Amygdala (tissue), 56 donors: ENCODE measurements around the gene ACSBG1.
"Not testable (repeated sequence)": the region's sequence is repeated elsewhere in the genome, so short reads cannot be mapped to it uniquely, and the experiment has no call there.

Experiments
- DNase-seq, 56 donors: peaks; one replicate each; lab custom pipeline; 2025; lab: John Stamatoyannopoulos, UW

Gene ACSBG1

DNA sequence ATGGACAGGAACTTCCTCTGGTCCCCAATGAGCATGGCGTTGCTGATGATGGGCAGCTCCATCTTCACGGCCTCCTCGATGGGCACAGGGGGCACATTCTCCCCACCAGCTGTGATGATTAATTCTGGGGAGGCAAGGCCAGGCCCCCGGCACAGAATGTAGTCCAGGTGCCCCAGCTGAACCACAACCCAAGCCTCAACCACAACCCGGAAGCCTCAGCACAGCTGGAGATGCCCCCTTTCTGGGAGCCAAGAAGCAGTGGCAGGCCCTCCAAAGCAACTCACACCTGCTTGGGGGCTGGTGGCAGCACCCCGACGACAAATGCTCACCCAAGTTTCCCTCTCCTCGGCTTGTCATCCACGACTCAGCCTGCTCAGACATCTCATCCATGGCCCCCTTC, 60.0 kb downstream of the ACSBG1 start:
- DNase-seq: no peak

DNA sequence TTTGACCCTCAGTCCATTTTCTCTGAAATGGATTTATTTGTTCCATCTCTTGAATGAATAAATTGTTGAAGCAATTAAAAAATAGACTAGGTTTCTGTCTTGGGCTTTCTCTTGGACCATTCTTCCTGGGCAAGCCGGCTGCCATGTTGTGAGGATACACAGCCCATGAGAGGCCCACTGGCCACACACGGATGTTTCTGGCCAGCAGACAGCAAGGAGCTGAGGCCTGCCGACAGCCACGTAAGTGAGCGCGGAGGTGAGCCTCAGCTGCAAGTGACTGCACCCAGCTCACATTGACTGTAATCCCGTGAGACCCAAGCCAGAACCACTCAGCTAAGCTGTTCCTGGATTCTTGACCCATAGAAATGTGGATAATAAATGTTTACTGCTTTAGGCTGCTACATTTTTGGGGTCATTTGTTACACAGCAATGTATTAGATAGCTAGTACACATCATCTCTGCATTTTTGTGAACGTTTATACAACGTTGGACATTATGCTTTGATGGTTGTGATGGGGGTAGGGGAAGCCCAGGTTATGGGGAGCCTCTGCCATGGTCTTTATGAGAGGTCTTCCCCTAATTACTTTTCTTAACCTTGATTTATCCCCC, 62.4 kb downstream of the ACSBG1 start:
- no peak for DNase-seq

DNA sequence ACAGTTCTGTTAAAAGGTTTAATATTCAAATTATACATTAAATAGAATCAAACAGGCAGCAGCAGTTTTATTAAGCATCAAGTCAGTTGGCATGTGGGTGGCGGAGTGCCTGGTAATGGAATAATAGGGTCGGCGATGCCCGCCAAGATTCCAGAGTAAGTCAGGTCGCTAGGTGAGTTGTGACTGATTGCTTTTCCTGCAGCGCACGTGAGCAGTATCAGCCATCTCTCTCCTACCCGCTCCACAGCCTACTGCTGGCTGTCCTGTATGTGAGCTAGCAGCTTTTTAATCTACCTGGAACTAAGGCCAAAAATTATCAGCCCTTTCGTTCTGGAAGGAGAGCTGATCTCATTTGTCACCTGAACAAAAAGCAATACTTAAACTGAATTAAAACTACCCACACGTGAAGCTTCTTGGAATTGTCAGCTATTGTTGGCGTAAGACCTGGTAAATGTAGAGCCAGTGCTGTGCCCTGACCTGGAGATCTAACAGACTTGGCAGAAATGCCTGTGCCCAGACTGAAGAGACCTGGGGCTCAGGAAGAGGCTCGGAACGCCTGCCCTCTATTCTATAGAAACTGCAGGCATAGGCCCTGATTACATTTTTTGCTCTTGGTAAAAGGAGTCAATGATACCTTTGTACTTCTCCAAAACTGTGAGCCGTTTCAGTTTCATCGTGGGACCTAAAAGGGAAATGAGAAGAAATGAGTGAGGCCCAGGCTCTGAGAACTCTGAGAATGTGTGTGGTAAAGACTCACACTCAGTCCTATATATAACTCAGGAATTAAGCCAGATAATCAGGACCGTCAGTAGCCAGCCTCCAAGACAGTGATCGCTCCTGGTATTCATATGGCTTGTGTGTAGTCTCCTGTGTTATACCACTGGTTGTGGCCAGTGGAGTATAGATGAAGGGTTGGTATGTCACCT, 63.3 kb downstream of the ACSBG1 start:
- DNase-seq: no peak

DNA sequence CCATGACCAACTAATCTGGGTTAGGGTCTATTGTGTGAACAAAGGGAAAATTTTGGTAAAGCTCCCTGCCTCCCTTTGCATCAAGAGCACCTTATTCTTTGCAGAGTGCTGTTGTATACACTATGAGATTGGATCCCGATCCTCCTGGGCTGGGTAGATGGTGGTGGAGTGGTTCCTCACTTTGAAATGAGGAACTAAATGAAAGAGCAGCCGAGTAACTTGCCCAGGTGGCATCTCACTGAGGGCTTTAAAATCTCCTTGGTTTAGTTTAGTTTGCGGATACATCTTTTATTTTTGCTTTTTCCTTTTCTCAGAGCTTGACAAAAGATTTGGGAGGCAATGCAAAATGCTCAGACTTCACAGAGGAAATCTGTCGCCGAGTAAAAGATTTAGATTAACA, 65.8 kb downstream of the ACSBG1 start:
- DNase-seq: no peak

DNA sequence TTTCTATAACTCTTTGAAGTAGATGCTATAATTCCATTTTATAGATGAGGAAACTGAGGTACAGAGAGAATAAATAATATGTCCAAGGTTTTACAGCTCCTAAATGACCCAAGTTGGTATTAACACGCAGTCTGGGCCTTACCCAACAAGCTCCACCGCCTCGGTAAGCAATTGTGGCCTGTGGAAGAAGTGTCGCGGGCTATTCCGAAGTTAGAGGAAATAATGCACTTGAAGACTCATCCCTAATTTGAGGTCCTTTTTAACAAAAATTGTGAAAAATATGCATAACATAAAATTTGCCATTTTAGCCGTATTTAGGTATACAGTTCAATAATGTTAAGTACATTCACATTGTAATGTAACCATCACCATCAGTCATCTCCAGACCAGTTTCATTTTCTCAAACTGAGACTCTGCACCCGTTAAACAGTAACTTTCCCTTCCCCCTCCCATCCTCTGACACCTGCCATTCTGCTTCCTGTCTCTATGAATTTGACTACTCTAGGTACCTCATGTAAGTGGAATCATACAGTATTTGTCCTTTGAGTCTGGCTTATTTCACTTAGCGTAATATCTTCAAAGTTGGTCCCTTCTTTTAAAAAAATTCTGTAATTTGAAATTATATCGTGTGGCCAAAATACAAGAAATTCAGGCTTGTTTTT, 67.0 kb downstream of the ACSBG1 start:
- DNase-seq: no peak

DNA sequence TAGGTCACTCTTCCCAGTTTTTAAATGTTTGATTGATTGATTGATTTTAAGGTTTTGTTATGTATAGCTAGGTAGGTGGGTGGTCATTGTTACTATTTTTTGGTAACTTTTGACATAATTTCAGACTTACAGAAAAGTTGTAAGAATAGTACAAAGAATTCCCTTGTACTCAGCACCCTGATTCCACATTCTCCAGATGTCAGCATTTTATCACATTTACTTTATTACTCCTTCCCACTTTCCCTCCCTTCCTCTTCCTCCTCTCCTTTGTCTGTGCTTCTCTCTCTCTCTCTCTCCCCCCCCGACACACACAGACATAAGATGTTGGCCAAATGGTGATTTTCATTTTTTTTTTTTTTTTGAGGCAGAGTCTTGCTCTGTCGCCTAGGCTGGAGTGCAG, 70.4 kb downstream of the ACSBG1 start:
- no peak for DNase-seq

DNA sequence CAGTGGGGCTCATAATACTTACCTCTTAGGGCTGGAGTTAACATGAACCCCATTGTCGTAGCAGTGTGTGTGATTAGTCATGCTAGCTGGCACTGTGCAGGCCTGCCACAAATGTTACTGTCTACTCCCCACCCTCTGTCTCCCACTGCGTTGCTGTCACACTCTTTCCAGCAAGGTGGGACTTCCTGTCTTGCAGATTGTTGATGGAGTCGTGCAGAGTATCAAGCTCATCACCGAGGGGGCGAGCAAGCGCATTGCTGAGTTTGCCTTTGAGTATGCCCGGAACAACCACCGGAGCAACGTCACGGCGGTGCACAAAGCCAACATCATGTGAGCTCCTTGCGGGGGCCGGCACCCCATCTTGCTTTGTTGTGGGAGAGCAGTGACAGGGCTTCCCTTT, 72.3 kb downstream of the ACSBG1 start:
- peak in 13 of 56 donors; percentile 6 to 46 (median 33) for DNase-seq

DNA sequence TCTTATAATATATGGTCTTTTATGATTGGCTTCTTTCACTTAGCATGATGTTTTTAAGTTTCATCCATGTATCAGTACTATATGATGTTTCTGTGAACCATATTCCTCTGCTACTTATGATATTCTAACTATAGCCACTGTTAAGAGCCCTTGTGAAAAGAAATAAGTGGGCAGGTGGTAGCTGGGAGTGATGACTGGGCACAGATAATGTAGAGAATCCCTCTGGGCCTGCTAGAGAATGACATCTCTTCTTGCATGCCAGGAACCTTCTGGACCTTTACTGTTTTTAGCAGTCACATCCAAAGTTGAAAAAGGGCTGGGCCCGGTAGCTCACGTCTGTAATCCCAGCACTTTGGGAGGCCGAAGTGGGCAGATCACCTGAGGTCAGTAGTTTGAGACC, 75.0 kb downstream of the ACSBG1 start:
- DNase-seq: no peak

DNA sequence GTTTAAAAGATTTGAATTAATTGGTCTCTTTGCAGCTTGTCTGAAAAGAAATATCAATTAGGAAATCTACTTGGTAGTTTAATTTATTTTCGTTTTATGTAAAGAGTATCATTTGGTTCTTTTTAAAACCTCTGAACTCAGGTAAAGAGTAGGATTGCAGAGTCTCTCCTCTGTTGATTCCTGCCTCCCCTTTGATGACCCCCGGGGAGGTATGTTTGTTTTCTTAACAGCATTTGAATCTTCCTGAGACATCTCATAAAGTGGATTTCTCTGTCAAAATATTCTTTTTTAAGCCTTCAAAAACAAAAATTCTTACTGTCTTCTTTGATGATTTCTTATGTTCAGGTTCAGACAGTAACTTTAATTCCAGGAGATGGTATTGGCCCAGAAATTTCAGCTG, 77.2 kb downstream of the ACSBG1 start:
- no peak for DNase-seq

DNA sequence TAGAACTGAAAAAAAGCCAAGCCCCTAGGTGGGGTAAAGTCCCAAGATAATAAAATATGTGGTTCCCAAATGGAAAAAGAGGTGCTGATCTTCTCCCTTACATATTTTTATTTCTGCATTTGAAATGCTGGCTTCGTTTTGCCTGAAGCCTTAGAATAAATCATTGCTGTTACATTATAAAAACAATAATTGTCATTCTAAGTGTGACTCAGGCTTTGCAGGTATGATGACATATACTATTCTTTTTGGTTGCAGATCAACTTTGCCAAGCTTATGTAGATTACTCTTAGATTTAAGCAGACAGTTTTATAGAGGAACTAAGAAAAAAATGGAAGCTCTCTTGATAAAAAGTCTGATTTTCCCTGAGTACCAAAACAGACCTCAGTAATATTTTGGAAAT, 77.7 kb downstream of the ACSBG1 start:
- no peak for DNase-seq

DNA sequence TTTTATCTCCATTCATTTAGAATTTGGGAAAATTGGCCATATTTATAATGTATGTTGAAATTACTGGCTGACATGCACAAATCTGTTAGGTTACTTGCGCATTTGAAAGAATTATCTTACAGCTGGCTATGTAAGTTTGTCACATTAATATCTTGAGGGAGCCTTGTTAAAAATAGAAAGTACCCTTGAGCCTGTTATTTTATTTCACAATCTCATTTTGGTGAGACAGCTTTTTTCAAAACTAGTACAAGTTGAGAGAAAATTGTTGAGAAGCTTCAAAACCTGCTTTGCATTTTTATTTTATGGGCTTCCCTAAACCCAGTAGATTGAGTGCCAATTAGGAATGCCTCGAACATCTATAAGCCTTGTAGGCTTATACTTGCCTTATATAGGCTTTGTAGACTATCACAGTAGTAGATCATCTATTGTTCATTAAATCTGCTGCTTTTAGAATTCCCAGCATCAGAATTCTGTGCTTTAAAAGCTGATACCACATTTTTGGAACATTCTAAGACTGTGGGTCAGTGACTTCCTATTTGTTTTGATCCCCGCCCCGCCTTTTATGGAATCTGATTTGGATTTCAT, 78.9 kb downstream of the ACSBG1 start:
- no peak for DNase-seq

DNA sequence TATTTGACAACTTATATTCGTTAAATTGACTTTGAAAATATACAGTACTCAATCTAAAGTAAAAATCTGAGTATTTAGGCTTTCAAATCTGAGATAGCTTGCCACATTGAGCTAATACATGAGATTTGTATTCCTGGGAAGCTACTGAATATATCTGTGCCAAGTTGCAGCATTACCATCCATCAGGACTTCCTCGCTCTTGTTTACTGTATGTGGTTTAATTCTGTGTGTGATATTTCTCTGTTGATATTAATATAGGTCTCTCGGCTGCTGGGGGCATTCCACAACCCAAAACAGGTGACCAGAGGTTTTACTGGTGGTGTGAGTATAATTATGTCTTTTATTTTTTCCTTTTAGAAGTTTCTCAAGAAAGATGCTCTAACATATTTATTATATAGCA, 79.4 kb downstream of the ACSBG1 start:
- DNase-seq: no peak

DNA sequence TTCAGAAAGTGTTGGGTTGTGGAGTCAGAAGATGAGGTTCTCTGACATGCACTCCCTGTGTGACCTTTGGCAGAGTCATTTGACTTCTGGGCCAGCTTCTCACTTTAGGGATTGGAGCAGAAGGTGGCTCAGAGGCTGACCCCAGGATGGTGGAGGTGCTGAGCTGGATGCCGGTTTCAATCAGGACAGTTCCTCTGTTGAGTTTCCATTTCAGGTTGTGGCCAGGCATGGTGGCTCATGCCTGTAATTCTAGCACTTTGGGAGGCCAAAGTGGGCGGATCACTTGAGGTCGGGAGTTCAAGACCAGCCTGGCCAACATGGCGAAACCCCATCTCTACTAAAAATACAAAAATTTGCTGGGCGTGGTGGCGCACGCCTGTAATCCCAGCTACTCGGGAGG, 83.3 kb downstream of the ACSBG1 start:
- DNase-seq: not testable (repeated sequence)

DNA sequence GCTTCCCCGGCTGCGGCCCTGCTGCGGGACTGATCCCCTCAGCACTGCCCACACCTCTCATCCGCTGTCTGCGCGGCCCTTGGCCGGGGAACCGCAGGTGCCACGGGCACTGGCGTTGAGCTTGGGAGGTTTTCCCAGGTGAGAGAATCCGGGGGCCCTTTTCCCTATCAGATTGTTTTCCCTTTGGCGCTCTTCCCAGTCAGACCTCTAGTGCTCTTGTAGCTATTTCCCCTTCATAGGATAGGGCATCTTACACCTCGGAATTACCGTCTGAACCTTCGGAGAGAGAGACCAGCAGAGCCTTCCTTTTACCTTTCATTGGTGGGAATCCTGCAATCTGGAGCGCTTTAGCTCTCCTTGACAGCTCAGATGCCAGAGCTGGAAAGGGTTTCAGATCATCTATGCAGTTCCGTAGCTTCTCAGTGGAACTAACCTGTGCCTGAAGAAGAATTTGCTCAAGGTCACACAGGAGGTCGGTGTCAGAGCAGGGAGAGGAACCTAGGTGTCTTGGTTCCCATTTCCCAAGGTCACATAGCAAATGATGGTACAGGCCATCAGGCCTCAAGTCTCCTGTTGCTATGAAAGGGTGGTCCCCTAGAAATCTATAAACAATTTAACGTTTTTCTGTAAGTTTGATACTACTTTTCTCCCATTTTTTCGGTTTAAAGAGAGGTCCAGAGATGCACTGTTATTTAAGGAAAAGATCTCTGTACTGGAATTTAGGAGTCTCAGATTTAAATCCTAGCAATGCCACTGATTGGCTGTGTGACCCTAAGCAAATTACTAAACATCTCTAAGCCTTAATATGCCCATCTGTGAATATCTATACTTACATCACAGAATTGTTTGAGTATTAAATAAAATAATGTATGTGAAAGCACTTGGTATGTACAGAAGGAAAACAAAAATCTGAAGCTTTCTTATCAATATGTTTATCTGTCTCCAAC, 84.3 kb downstream of the ACSBG1 start:
- DNase-seq: peak in 1 of 56 donors; percentile 41

DNA sequence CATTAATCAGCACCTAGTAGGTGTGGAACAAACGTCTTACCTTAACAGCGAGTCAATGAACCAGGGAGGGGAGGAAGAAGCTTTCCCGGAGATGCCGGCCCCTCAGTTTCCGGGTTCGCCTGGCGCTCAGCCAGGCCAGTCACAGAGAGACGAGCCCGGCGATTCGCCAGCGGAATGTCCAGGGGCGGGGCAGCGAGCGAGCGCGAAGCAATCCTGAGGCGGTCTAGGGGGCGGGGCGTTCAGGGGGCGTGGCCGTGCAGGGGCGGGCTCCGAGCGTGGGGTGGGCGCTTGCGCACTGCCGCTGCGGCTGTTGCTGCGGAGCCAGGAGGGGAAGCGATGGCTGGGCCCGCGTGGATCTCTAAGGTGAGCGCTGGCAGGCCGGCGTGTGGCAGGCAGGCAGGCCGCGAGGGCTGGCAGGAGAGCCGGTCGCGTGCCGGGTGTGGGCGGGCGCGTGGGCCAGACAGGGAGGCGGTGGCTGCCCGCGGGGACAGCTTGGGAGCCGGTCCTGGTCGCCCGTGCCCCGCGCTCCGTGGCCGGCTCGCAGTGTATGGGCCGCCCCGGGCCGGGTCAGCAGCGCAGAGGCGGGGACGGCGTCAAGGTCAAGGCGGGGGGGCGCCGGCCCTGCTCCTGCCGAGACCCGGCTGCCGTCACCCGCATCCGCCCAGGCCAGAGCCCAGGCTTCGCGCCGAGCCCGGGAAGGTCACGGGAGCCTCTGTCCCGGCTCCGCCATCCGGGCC, 85.1 kb downstream of the ACSBG1 start, which contains the start of gene IDH3A:
Gene IDH3A (plus strand): TSS at position 295 of the 737 bp plus-strand sequence. CDS start 42 bp downstream, at position 337.
- DNase-seq: peak; percentile 79 to 100 (median 97)

DNA sequence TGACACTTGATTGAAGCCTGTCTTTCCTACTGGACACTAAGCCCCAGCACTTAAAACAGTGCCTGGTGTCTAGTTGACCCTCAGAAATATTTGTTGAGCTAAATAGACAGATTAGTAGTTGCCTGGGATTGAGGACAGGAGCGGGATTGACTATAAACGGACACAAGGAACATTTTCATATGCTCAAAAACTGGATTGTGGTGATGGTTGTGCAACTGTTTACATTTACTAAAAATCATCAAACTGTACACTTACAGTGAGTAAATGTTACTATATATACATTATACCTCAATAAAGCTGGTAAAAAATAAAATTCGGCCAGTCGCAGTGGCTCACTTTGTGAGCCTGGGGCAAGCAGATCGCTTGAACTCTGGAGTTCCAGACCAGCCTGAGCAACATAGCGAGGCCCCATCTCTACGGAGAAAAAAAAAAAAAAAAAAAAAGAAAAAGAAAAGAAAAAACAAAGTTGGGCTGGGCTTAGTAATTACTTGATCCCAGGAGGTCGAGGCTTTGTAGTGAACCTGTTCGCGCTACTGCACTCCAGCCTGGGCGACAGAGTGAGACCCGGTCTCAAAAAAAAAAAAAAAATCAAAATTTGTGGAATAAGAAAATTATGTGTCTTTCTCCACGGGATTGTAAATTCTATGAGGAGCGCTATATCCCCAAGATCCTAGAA, 85.8 kb downstream of the ACSBG1 start:
- no peak for DNase-seq

DNA sequence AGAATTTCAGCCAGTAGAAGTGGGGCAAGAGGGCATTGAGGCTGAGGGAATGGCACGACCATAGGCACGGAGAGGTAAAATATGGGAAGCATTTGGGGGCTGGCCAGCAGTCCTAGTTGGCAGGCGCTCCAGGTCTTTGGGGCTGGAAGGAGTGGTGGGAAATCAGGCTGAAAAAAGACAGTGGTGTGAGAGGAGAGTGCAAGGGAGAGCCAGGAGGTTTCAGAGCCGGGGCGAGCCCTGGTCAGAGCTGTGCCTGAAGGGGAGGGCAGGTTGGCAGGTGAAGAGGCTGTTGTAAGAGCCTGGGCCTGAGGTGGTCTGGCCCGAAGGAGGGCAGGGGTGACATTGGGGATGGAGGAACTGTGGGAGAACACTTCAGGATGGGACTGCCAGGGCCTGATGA, 86.8 kb downstream of the ACSBG1 start:
- DNase-seq: no peak

DNA sequence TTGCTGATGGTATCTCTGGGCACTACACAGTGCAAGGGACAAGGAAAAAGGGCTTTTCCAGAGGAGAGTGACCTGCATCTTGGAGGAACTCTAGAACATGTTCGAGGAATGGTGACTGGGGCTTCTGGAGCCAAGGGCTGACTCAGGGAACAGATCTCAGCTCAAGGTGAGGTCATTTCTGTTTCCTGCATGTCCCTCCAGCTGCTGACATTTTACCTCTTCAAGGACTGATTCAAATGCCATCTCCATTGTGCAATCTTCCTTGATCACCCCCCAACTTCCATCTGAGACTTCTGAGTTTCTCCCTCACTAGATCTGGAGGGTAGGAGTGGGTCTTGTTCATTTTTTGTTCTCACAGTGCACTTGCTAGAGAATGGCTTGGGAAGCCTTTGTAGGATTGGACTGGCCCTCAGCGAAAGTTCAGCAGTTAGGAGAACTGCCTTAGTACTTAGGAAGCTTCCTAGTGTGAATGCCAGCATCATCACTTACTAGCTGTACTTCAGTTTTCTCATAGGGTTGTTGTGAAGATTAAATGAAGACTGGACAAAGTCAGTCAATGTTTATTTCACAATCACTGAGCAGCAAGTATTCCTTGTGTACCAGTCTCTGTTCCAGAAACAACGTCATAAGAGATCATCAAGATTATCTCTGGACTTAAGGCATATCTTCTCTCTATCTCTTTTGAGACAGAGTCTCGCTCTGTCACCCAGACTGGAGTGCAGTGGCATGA, 87.8 kb downstream of the ACSBG1 start:
- no peak for DNase-seq
